Ovary (tissue), 9 donors: ENCODE results near the gene RALA. TPM values are rescaled to one million over a fixed set of nuclear protein-coding genes. Genes with fewer than 3 reads are reported as not detected.

ENCODE experiments used
- DNase-seq, 5 donors: peaks; one replicate each; pipeline ENCODE4 v3.0.0-alpha.2; 2019 to 2020
- H3K27ac ChIP-seq, 2 donors: fragments of 200-600 bp; one replicate each; pipeline versions ENCODE4 v1.5.1 to v1.8.0; 2019 to 2022
- H3K27me3 ChIP-seq: fragments of 200-600 bp; one replicate; pipeline ENCODE4 v1.8.0; 2022
- H3K36me3 ChIP-seq: fragments of 200-600 bp; sonication (generic); one replicate; pipeline ENCODE4 v1.5.1; 2019
- H3K4me1 ChIP-seq: one replicate; pipeline ENCODE4 v1.8.1; 2013; ENCODE audit warnings: mild to moderate bottlenecking, moderate library complexity; ENCODE audit not compliant: insufficient read depth
- H3K4me3 ChIP-seq: fragments of 200-600 bp; sonication (generic); one replicate; pipeline ENCODE4 v1.5.1; 2017
- H3K9me3 ChIP-seq, 2 donors: fragments of 200-600 bp in 1 of 2; sonication (generic) in 1 of 2; one replicate each; pipeline versions ENCODE4 v1.5.1 to v1.8.1; 2013 to 2019; ENCODE audit warnings: mild to moderate bottlenecking in 1 of 2, moderate library complexity in 1 of 2
- EP300 ChIP-seq: sonication (generic); formaldehyde crosslinking; IDR thresholded peaks from one replicate; pipeline ENCODE4 v1.6.1; 2017; ENCODE audit warnings: antibody characterized with exemption
- POLR2A ChIP-seq: fragments of 450-650 bp; IDR thresholded peaks from one replicate; pipeline ENCODE4 v1.6.1; 2017; ENCODE audit warnings: antibody characterized with exemption, mild to moderate bottlenecking, moderate library complexity
- WGBS, 3 donors: extraction: QIAGEN DNeasy Blood & Tissue Kit in 1 of 3; methylation state at CpG; one replicate each; pipeline versions ENCODE4 v1.1.5 to v1.1.7; 2013 to 2017; 5-methylcytosine and 5-hydroxymethylcytosine counted together
- intact Hi-C, 4 donors: fragments of 100-400 bp; cut with DNase I; formaldehyde crosslinking; loops; one replicate each; pipeline versions ENCODE4 v1.11.0 to v1.15.1; 2022 to 2023
- polyA plus RNA-seq, 2 donors: library from polyadenylated mRNA; stranded (reverse); fragments of 200-250 nt in 1 of 2; fragments of 350-450 nt in 1 of 2; fragmentation: Illumina TruSeq in 1 of 2; extraction: RNeasy Lipid Tissue Mini Kit (QIAGEN cat#74804) in 1 of 2; gene quantifications; one replicate each; pipeline ENCODE4 v1.2.3, GENCODE V29; 2013 to 2014
- total RNA-seq, 7 donors: library from RNA; depleted of rRNA in 2 of 7; stranded (reverse); fragments of >200 nt in 2 of 7; fragmentation: NEBNext Ultra II Directional in 3 of 7; extraction: Animal tissue kit (Norgen Biotek cat#: 25700) in 3 of 7; gene quantifications; one replicate each; pipeline versions ENCODE4 v1.1.0 to v1.2.4, GENCODE V29; 2016 to 2023
- TF ChIP-seq, protein P1 (sequence below), 3 donors: fragments of 450-650 bp in 2 of 3; fragments of 200-600 bp in 1 of 3; IDR thresholded peaks; one replicate each; pipeline versions ENCODE4 v1.5.1 to v1.8.0; 2016 to 2022; ENCODE audit warnings: antibody characterized with exemption in 3 of 3, mild to moderate bottlenecking in 1 of 3
- donor health status: DM: no; HTN: no; CAD: no; lungs with moderate emphysema.
- donor health status: DM: no; HTN: no; CAD: no.
- donor health status: Bipolar disorder and iron deficiency.
- donor health status: DM: yes; HTN: yes; CAD: no.
- donor health status: DM: no; HTN: no; CAD: no.
- donor health status: DM: yes; HTN: yes; CAD: no.

The RALA gene
- total and polyA plus RNA-seq, 9 donors = 13.9 to 32.9 (median 25.2) TPM

DNA sequence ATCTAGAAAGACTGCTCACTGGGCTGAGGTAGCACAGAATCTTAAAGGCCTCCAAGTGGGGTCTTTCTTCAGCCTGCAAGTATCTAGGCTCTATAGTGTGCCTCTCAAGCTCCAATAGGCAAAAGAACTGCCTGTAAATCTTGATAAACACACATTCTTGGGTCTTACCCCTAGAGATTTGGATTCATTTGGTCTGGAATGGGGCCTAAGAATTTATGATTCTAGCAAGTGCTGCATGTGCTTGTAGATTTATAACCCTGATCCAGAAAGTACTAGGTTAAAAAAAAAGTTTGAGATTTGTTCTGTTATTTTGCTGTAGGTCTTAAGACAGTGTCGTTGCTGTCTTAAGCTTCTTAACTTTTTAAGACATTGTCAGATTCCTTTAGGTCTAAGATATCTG, 74.1 kb downstream of the RALA start:
- no peak overlapping the region for H3K4me3 ChIP-seq
- no peaks in the 10 kb centered on the region for H3K36me3 ChIP-seq
- TF ChIP-seq POLR2A (no peak), EP300 (no peak)
- TF ChIP-seq, protein P1, sequence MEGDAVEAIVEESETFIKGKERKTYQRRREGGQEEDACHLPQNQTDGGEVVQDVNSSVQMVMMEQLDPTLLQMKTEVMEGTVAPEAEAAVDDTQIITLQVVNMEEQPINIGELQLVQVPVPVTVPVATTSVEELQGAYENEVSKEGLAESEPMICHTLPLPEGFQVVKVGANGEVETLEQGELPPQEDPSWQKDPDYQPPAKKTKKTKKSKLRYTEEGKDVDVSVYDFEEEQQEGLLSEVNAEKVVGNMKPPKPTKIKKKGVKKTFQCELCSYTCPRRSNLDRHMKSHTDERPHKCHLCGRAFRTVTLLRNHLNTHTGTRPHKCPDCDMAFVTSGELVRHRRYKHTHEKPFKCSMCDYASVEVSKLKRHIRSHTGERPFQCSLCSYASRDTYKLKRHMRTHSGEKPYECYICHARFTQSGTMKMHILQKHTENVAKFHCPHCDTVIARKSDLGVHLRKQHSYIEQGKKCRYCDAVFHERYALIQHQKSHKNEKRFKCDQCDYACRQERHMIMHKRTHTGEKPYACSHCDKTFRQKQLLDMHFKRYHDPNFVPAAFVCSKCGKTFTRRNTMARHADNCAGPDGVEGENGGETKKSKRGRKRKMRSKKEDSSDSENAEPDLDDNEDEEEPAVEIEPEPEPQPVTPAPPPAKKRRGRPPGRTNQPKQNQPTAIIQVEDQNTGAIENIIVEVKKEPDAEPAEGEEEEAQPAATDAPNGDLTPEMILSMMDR (IDR thresholded peaks at IDR 0.05) = no peak
- no peak for DNase-seq
- no peak overlapping the region for H3K27ac ChIP-seq
- intact Hi-C loops = no loop called here
- H3K4me1 ChIP-seq = no peaks in the 10 kb centered on the region
- 69 to 80% (median 73%) methylated on average over 1 of the region's 1 CpG for WGBS, 3 donors
- H3K27me3 ChIP-seq = no peaks in the 10 kb centered on the region
- no peaks in the 10 kb centered on the region for H3K9me3 ChIP-seq

DNA sequence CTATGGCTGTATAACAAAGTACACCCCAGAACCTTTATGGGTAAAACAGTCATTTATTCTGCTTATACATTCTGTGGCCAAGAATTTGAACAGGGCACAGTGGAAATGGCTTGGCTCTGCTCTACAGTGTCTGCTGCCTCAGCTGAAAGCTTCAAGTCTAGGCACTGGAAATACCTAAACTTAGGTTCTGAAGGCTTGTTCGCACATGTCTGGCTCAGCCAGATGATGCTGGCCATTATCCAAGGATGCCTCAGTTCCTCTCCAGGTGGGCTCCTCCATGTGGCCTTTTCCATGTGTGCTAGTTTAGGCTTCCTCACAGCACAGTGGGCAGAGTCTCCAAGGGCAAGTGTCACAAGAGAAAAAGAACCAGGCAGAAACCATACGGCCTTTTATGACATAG, 76.8 kb downstream of the RALA start:
- H3K4me1 ChIP-seq = no peaks in the 10 kb centered on the region
- H3K4me3 ChIP-seq = no peak overlapping the region
- 86 to 98% (median 97%) methylated on average over 2 of the region's 2 CpGs for WGBS, 3 donors
- H3K27ac ChIP-seq = no peak overlapping the region
- no peaks in the 10 kb centered on the region for H3K36me3 ChIP-seq
- intact Hi-C loops = no loop called here
- no peaks in the 10 kb centered on the region for H3K9me3 ChIP-seq
- no peaks in the 10 kb centered on the region for H3K27me3 ChIP-seq
- no peak for TF ChIP-seq EP300
- no peak for DNase-seq

DNA sequence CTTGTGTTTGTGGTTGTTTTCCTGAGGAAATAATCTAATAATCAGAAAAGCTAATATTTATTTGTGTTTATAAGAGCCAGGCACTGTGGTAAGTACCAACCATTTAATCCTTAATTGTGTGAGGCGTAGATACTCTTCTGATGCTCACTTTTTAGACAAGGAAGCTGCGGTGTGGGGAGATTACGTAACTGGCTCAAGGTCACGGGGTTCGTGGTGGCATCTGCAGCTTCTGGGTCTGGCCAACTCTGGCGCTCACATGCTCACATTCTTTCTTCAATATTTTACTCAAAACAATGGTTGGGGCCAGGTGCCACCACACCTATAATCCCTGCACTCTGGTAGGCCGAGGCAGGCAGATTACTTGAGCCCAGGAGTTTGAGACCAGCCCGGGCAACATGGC, 77.6 kb downstream of the RALA start:
- no peak for DNase-seq
- H3K4me3 ChIP-seq = no peak overlapping the region
- no peaks in the 10 kb centered on the region for H3K4me1 ChIP-seq
- no peaks in the 10 kb centered on the region for H3K36me3 ChIP-seq
- no peaks in the 10 kb centered on the region for H3K27me3 ChIP-seq
- no peaks in the 10 kb centered on the region for H3K9me3 ChIP-seq
- intact Hi-C loops = no loop called here
- WGBS, 3 donors = 91 to 93% (median 92%) methylated on average over 8 of the region's 8 CpGs
- no peak overlapping the region for H3K27ac ChIP-seq
- TF ChIP-seq POLR2A (no peak), EP300 (no peak)
- TF ChIP-seq, protein P1 (IDR thresholded peaks at IDR 0.05) = no peak

DNA sequence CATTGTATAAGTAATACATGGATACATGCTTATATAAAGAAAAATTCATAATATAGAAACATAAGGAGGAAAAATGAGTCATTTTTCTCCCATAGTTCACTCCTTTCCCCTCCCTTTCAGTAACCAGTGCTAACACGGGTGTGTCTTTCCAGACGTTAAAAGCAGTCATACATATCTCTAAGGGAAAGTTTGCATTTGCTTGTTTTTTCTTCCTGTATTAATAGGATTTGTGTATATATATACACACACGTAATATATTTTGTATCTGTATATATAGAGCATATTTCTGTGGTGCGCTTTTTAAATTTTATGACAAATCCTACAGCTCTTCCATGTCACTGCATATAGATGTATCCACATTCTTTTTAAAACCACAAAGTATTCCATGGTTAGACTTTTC, 78.8 kb downstream of the RALA start:
- TF ChIP-seq EP300 (no peak), POLR2A (no peak)
- TF ChIP-seq, protein P1 (IDR thresholded peaks at IDR 0.05) = no peak
- H3K36me3 ChIP-seq = no peaks in the 10 kb centered on the region
- DNase-seq = no peak
- intact Hi-C loops = no loop called here
- no peak overlapping the region for H3K4me3 ChIP-seq
- 89 to 91% (median 90%) methylated on average over 4 of the region's 4 CpGs for WGBS, 3 donors
- H3K27ac ChIP-seq = no peak overlapping the region
- H3K4me1 ChIP-seq = no peaks in the 10 kb centered on the region
- H3K9me3 ChIP-seq = no peaks in the 10 kb centered on the region
- H3K27me3 ChIP-seq = no peaks in the 10 kb centered on the region

DNA sequence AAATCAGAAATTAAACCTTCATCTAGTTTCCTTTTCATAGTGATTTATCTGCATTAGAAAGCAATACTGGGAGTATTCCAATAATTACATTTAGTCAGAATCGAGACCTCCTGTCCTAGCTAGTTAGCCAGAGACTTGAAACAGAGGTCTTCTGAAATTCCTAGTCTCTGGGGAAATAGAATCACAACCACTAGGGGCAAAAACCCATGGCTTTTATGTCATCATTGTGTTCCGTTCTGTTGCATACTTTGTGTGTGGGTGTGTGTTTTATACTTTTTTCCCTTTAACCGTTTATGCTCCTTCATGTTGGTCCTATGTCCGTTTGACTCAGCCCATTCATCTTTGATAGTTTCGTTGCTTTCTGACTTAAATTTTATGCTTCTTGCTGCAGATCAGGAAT, 79.8 kb downstream of the RALA start:
- intact Hi-C loops = no loop called here
- Histone ChIP-seq H3K27ac (no peak overlapping the region), H3K9me3 (no peaks in the 10 kb centered on the region), H3K4me3 (no peak overlapping the region), H3K36me3 (no peaks in the 10 kb centered on the region), H3K27me3 (no peaks in the 10 kb centered on the region), H3K4me1 (no peaks in the 10 kb centered on the region)
- DNase-seq = no peak
- TF ChIP-seq POLR2A = no peak
- WGBS, 3 donors = 55 to 59% (median 58%) methylated on average over 5 of the region's 5 CpGs

DNA sequence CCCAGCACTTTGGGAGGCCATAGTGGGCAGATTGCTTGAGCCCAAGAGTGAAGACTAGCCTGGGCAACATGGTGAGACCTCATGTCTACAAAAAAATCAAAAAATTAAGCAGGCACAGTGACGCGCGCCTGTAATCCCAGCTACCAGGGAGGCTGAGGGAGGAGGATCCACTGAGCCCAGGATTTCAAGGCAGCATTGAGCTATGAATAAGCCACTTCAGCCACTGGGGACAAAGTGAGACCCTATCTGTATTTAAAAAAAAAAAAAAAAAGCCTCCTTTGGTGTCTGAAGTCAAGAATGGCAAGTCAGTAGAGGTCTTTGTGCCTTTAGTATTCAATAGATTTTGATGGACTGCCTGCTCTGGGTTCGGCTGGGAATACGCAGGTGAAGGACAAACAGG, 85.7 kb downstream of the RALA start:
- no peak overlapping the region for H3K27ac ChIP-seq

More for the DNA sequence above, 85.7 kb downstream of the RALA start:
- Histone ChIP-seq H3K36me3 (no peaks in the 10 kb centered on the region), H3K4me3 (no peak overlapping the region), H3K9me3 (no peaks in the 10 kb centered on the region), H3K27me3 (no peaks in the 10 kb centered on the region), H3K4me1 (no peaks in the 10 kb centered on the region)
- WGBS, 3 donors = 90 to 94% (median 94%) methylated on average over 5 of the region's 5 CpGs
- TF ChIP-seq, protein P1 (IDR thresholded peaks at IDR 0.05) = no peak
- TF ChIP-seq EP300 (no peak), POLR2A (no peak)
- DNase-seq = no peak
- intact Hi-C loops = no loop called here
